GM18861 (cell line): ENCODE measurements around the gene SLC16A6.
A peak's percentile ranks its signal among the peaks of the same experiment; 100 is the strongest.
"Not testable (repeated sequence)": the region's sequence is repeated elsewhere in the genome, so short reads cannot be mapped to it uniquely, and the experiment has no call there.

Source experiments
- ATAC-seq: cut with Tn5 transposase; IDR thresholded peaks from one replicate; pipeline ENCODE4 v1.9.1; 2021; ENCODE audit not compliant: unreplicated experiment

The SLC16A6 gene, protein sequence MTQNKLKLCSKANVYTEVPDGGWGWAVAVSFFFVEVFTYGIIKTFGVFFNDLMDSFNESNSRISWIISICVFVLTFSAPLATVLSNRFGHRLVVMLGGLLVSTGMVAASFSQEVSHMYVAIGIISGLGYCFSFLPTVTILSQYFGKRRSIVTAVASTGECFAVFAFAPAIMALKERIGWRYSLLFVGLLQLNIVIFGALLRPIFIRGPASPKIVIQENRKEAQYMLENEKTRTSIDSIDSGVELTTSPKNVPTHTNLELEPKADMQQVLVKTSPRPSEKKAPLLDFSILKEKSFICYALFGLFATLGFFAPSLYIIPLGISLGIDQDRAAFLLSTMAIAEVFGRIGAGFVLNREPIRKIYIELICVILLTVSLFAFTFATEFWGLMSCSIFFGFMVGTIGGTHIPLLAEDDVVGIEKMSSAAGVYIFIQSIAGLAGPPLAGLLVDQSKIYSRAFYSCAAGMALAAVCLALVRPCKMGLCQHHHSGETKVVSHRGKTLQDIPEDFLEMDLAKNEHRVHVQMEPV

DNA sequence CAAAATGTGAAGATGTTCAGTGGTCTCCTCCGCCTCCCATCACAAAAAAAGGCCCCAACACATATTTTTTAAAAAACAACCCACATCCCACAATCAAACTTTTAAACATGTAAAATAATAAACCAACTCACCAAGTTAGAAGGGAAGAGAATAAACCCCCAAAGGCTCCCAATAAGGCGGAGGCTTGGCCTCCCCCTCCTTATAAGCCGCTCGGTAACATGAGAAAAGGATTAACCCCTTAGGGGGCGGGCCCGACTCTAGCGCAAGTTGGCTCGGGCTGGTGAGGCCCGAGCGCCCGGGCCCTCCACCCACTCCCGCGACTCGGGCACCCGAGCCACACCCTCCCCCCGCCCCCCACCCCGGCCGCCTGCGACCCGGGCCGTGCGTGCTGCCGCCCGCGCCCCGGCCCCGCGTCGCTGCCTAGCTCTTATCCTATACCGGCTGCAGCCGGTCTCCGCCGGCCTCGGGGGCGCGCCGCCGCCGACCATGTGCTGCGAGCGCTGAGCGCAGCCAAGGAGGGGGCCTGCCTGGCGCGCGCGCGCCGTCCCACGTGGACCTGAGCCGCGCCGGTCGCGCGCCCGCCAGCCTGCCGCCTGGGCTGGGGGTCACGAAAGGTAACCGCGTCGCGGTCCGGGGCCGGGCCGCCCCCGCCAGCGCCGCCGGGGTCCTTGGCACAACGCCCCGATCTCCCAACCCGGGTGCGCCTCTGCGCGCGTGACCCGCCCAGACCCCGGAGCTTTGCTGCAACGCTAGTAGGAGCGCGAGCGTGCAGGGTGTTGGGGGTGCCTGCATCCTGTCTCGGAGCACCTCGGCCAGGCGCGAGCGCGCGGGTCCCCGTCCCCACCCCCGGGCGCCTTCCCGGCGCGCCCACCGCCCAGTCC is at the start of gene SLC16A6, which contains the start of gene ARSG:
Gene SLC16A6, minus strand, starts transcription at position 173 of the 881 bp plus-strand sequence. CDS start 12,807 bp downstream, outside the sequence.
Gene ARSG, plus strand, starts transcription at position 541 of the 881 bp plus-strand sequence. CDS start 15,999 bp downstream, outside the sequence.
- ATAC-seq = peak; percentile 44

DNA sequence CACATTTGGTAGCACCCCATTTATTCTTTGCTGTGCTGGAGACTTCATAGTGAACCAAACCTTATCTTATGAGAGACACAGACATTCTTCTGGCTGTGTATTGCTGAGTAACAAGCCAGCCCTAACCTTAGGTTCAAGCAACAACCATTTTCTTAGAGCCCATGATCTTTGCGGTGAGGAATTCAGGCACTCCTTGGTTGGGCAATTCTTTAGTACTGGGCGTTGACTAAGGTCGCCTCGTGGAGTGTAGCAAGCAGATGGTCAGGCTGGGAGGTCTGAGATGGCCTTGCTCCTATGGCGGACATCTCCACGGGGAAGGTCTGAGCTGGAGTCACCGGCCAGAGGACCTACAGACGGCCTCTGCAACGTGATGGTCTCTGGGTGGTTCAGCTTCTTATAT is 43.5 kb upstream of the SLC16A6 start:
- no peak for ATAC-seq

DNA sequence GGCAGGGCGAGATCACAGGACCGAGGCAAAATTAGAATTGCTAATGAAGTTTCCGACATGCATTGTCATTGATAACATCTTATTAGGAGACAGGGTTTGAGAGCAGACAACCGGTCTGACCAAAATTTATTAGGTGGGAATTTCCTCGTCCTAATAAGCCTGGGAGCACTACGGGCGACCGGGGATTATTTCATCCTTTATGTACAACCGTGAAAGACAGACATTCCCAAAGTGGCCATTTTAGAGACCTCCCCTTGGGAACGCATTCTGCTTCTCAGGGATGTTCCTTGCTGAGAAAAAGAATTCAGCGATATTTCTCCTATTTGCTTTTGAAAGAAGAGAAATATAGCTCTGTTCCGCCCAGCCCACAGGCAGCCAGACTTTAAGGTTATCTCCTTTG is 41.0 kb upstream of the SLC16A6 start:
- not testable (repeated sequence) for ATAC-seq

DNA sequence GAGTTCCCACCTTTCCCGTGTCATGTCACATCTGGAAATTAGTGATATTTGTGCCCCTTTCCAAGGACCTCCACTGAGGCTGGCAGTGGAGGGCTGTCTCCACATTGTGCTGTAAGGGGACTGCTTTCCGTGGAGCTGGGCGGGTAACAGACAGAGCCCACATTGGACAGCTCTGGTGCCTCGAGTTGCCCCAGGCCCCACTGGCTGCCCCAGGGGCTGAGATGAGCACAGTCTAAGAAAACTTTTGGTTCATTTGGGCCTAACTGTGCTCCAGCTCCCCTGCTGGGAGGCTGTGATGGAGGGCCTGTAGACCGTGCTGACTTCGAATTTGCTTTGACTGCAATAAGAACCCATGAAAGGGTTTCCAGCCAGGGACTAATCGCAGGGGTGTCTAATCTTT is 38.4 kb upstream of the SLC16A6 start:
- no peak for ATAC-seq

DNA sequence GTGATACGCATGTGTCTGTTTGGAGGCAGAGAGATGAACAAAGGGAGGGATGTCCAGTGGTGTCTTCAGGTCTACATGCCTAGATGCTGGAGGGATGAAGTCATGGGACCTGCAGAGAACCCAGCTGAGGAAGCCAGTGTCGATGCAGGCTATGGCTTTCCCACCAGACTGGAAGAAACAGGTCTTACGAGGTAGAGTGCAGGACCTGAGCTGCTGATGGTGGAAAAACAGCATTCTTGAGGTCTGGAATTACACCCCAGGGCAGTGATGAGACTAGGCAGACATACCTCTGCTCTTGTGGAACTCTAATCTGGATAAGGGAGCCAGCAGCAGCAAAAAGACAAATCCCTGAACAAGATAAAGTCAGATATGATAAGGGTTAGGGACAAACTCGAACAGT is 37.7 kb upstream of the SLC16A6 start:
- ATAC-seq = no peak

DNA sequence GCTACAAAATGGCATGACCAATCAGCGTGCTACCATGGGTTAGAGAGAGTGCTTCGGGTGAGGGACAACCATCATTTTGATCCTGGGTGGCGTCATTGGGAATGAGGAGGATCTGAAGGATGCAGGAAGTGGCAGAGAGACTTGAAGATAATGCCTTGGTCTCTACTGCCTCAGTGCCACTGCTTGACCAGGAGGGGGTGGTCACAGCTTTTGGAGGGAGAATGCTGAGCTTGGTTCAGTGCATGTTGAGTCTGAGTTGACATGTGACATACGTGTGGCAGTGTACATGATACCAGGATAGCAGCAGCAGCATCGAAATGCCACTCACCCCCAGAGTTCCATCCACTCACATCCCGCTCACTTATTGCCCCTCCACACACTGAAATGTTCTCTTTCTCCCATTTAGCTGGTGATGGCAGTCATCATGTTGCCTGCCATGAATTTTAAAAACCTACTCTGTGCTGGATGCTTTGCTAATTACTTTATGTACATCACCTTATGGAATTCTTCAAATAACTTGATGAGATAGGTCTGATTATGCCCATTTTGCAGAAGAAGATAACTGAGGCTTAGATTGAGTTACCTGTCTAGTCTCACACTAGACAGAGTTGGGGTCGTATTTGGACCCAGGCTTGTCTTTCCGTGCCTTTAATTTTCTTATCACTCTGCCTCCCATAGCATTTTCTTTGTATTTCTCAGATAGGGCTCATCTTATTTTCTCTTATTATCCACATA is 37.1 kb upstream of the SLC16A6 start:
- ATAC-seq = no peak

DNA sequence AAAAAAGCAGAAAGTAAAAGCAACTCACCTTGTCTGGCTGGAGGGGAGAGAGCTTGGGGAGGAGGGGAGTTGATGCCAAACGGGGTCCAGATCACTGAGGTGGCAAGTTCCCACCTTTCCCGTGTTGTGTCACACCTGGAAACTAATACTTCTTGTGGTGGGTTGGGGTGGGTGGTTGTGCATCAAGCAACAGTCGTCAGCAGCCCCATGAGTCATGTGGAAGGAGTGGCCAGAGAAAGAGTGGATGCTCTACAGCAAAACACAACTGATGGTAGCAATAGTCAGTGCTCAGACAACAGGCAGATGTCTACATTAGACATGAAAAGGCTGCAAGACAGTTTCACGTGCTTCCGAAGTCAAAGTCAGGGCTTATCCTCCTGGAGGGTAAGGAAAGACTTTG is 35.8 kb upstream of the SLC16A6 start:
- no peak for ATAC-seq

DNA sequence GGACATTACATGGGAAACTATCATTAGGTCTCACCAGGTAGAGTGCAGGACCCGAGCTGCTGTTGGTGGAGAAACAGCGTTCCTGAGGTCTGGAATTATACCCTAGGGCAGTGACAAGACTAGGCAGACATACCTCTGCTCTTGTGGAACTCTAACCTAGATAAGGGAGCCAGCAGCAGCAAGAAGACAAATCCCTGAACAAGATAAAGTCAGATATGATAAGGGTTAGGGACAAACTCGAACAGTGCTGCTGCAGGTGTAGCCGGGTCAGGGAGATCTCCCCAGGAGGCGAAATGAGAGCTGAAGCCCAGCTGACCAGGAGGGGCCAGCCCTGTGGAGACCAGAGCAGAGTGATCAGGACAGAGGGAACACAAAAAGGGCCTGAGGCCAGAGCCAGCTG is 35.0 kb upstream of the SLC16A6 start:
- no peak for ATAC-seq

DNA sequence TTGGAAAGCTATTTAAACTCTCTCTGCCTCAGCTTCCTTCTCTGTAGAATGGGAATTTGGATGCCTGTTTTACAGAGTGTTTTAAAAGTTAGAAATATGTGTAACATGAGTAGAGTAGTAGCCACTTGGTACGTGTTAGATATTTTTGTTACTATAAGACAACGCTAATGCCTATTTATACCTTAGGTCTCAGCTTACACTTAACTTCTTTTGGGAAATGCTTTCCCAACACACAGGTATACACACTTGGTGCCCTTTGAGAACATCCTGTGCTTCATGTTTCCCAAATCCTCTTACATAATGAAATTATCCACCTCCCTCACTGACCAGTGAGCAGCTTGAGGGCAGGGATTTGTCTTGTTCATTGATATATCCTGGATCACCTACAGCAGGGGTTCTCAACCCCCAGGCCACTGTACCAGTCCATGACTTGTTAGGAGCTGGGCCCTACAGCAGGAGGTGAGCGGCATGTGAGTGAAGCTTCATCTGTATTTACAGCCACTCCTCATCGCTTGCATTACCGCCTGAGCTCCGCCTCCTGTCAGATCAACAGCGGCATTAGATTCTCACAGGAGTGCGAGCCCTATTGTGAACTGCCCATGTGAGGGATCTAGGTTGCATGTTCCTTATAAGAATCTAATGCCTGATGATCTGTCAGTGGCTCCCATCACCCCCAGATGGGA is 33.9 kb upstream of the SLC16A6 start:
- ATAC-seq = no peak

DNA sequence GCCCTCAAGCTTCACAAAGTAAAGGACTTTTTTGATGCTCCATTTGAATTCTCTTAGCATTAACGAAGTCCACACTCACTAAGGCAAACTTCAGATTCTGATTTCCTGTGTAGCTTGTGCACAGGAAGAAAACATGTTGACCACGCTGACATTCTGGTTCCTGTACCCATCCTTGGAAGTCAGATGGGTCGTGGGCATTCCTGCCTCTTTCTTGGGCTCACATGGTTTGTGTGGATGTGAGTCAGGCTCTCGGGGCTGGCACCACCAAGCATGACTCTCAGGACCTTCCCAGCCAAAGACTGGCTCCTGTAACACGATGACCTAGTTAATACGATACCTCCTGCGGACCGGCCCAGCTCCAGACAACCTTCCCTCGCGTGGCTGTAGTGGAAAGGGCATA is 33.2 kb upstream of the SLC16A6 start:
- ATAC-seq = no peak

DNA sequence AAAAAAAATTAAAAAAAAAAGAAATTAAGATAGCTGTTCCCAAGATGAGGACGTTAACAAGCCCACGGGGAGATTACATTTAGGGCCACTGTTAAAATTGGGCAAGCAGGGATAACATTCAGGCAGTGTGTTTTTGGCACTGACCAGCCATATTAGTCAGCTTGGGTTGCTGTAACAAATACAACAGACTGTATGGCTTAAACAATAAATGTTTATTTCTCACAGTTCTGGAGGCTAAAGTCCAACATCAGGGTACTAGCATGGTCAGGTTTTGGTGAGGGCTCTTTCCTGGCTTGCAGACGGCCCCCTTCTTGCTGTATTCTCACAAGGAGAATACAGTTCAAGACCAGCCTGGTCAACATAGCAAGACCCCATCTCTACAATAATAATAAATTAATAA is 31.7 kb upstream of the SLC16A6 start:
- ATAC-seq = no peak

DNA sequence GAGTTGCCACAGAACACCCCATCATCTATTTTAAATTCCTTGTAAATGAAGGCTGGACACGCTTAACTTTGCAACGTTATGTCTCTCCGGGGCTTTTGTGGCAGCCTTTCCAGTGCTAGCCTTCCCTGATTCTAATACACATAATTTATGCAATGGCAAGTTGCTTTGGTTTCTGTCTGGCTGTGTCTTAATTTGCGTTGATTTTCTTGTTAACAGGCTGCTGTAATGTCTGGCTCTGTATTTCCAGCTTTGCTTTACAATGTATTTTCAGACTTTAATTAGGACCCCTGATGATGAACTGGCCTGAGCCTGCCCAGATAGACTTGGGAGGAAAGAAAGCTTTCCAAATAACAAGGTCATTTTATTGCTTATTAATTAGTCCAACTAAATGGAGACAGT is 30.6 kb upstream of the SLC16A6 start:
- no peak for ATAC-seq

DNA sequence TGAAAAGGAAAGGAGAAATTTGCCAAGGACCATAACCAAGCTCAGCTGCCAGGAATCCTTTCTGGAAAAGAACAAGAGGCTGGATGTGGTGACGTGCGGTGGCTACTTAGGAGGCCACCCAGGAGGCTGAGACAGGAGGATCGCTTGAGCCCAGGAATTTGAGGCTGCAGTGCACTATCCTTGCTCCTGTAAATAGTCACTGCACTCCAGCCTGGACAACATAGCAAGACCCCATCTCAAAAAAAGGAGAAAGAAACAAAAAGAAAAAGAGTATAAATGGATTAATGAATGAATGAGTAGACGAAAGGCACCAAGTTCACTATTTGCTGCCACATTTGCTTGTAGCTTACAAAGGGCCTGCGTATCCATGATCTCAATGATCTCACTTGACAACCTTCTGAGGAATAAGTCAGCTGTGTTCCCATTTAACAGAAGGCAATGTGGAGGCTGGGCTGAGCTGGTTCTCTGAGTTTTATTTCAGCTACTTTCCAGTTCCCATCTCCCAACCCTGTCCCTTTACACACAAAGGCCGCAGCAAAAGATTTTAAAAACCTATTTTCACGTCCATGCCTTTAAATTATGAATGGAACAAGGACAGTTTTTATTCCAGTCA is 30.1 kb upstream of the SLC16A6 start:
- no peak for ATAC-seq

DNA sequence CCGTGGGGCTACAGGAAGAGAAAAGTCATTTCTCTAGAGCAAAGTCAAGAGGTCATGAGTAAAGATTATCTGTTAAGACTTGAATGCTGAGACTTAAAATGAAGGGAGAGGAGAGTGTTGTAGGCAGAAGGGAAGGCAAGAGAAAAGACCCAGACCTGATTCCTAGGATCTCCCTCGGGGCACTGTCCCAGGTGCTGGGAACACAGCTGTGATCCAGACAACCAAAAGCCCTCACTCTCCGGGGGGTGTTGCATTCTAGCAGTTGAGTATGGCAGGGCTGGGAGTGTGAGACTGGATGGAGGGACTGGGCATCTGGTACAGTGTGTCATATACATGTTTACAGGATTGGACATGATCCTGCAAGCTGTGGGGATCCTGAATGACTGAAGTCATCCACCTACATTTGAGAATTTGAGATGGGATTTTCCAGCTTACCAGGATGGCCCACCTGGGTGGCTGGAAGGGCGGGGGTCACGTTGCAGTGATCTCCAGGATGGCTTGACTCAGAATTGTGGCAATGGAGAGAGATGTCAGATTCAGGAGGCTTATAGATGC is 29.5 kb upstream of the SLC16A6 start:
- ATAC-seq = no peak

DNA sequence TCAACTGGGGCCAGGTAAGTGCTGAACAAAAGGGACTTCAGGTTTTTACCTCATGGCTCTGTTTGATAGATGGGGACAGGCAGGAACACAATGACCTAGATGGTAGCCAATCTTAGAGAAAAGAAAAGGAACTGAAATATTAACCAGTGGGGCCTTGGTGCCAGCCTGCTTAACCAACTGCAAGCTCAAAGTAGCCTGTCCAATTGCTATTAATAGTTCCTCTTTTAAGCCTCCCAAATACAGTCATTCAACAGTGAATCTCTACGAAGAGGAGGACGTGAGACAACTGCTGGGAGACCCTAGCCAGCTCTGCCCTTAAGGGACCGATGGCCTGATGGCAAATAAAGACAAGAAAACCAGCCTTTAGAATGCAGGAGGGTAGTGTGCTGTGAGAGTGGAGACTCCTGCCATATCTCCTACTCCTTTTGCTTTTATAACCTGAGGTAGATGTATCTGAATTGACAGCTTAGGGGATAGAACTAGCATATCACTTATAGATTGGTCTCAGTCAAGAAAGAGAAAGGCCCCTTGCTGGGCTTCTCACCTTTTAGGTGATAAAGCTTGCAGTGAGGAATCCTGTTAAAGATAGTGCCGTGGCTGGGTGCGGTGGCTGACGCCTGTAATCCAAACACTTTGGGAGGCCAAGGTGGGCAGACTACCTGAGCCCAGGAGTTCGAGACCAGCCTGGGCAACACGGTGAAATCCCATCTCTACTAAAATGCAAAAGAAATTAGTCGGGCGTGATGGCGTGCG is 28.7 kb upstream of the SLC16A6 start:
- ATAC-seq = no peak

DNA sequence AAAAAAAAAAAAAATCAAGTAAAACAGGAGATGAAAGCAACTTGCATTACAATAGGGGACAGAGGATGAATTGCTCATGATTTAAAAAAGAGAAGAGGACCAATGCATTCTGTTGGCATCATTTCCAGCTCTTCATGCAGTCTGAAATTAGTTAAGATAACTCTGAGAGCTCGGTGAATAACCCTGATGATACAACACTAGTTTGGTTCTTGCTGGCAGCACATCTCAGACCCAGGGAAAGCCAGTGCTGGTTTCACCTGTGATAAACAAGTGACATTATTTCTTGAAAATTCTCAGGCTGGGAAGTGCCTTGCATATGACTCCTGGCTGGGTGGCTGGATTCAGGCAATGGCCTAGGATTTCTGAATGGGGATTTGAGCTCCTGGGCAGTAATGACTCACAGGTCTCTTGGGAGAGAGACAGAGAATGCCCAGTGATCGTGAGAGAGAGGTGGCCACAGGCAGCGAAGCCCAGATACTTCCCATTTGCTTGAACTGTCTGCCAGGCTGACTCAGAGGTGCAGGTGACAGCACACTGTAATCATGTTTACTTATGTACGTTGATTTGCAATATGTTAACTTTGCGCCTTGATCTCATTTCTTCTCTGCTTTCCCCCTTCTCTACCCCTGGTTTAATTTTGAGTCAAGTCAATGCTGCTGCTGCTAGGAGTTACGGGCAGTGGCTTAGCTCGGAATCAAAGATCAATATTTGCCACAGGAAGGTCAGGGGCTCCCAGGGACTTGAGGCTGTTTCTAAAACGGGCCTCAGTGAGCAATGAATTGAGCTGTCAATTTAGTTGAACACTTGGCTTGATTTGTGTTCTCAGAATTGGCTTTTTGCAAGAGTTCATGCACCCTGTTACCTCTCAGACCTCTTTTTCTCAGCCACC is 27.4 kb upstream of the SLC16A6 start:
- peak; percentile 46 for ATAC-seq

DNA sequence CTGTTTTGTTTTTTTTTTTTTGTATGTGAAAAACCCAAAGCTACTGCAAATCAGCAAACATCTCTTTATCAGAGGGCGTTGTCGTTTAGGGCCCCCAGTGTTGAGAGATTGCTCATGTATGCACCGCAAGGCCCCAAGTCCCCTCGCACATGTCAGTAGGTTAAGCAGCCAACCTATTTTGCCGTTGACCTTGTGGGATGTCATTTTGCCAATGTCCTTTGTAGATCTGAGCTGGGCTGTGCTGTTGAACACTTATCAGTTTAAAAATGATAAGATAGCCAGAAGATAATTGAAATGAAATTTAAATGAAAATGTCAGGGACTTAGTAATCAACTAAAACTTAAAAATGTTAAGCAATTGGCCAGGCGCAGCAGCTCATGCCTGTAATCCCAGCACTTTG is 26.5 kb upstream of the SLC16A6 start:
- no peak for ATAC-seq

DNA sequence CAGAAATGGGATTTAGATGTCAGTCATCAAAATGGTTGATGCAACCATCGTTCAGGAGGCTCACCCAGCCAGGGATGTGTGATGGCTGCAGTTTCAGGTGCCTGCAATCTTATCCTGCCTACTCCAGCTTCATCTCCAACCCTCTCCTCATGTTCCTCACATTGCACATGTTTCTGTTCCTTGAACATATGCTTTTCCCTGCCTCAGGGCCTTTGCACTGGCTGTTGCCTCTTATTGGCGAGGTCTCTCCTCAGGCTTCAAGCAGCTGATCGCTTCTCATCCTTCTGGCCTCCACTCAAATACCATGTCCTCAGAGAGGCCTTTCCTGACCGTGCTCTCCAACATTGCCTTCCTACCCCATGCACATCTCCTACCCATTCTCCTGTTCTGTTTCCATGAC is 25.0 kb upstream of the SLC16A6 start:
- ATAC-seq = no peak
